ENCODE results near the gene G6PD.

GRCh38 chrX:154592505-154592904 is 45.9 kb upstream of the G6PD start:
- TF ChIP-seq CTCF (IDR thresholded peaks at IDR 0.05): no peak
- no peak for TF ChIP-seq POLR2A (IDR thresholded peaks at IDR 0.05)

Measured in lower leg skin (tissue), 3 donors.